ENCODE measurements around the gene CEACAM16. TPM values are rescaled to one million over a fixed set of nuclear protein-coding genes. Genes with fewer than 3 reads are reported as not detected.

The CEACAM16 gene, protein sequence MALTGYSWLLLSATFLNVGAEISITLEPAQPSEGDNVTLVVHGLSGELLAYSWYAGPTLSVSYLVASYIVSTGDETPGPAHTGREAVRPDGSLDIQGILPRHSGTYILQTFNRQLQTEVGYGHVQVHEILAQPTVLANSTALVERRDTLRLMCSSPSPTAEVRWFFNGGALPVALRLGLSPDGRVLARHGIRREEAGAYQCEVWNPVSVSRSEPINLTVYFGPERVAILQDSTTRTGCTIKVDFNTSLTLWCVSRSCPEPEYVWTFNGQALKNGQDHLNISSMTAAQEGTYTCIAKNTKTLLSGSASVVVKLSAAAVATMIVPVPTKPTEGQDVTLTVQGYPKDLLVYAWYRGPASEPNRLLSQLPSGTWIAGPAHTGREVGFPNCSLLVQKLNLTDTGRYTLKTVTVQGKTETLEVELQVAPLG
- polyA plus RNA-seq (2011; rRNA removed) = not detected in 2 replicates
- not detected in 2 replicates for polyA minus RNA-seq (2011; rRNA and poly(A)+ RNA removed)

DNA sequence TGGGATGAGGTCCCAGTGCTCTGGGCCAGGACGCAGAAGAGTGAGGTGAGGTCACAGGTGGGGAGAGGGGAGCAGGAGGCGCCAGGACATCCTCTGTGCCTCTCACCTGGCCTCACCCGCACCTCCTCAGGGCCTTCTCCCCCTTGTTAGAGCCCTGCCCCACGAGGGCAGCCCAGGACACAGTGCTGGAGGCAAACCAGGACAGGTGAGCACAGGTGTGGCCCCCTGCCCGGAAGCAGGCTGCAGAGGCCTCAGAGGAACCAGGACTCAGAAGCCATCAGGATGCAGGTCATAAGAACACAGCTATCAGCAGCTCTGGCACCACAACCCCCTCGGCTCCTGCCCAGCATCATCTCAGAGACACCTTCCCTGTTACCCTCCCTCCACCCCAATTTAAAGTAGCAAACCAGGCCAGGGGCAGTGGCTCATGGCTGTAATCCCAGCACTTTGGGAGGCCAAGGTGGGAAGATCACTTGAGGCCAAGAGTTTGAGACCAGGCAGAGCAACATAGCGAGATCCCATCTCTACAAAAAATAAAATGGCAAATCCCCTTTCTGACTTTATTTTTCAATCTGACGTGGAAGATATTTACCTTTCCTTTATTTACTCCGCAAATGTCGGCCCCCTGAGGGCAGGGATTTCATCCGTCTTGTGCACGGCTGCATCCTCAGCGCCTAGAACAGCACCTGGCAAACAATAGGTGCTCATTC lies at the start of gene CEACAM16:
Gene CEACAM16 (plus strand): TSS at position 660 of the 710 bp plus-strand sequence. CDS start 2,306 bp downstream, outside the sequence.
- POLR2A ChIA-PET = no interaction called here
- CTCF ChIA-PET = no interaction called here
- Histone ChIP-seq H3K27ac (ENCODE audit: low read depth, low read length) (no peak within 1 kb of the TSS), H3K4me3 (ENCODE audit: low read depth, low read length) (no peak within 1 kb of the TSS), H3K27me3 (ENCODE audit: control insufficient read depth, insufficient read depth, low read length) (no peaks in the 10 kb centered on the region), H3K9me3 (ENCODE audit: control insufficient read depth, insufficient read depth, low read length) (no peaks in the 10 kb centered on the region; the same call in 1 of the 2 replicates)
- TF ChIP-seq, protein P1, sequence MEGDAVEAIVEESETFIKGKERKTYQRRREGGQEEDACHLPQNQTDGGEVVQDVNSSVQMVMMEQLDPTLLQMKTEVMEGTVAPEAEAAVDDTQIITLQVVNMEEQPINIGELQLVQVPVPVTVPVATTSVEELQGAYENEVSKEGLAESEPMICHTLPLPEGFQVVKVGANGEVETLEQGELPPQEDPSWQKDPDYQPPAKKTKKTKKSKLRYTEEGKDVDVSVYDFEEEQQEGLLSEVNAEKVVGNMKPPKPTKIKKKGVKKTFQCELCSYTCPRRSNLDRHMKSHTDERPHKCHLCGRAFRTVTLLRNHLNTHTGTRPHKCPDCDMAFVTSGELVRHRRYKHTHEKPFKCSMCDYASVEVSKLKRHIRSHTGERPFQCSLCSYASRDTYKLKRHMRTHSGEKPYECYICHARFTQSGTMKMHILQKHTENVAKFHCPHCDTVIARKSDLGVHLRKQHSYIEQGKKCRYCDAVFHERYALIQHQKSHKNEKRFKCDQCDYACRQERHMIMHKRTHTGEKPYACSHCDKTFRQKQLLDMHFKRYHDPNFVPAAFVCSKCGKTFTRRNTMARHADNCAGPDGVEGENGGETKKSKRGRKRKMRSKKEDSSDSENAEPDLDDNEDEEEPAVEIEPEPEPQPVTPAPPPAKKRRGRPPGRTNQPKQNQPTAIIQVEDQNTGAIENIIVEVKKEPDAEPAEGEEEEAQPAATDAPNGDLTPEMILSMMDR (IDR thresholded peaks at IDR 0.05; ENCODE audit: low read depth, low read length) = no peak
- no peak for DNase-seq (ENCODE audit: low read depth, low spot score)

DNA sequence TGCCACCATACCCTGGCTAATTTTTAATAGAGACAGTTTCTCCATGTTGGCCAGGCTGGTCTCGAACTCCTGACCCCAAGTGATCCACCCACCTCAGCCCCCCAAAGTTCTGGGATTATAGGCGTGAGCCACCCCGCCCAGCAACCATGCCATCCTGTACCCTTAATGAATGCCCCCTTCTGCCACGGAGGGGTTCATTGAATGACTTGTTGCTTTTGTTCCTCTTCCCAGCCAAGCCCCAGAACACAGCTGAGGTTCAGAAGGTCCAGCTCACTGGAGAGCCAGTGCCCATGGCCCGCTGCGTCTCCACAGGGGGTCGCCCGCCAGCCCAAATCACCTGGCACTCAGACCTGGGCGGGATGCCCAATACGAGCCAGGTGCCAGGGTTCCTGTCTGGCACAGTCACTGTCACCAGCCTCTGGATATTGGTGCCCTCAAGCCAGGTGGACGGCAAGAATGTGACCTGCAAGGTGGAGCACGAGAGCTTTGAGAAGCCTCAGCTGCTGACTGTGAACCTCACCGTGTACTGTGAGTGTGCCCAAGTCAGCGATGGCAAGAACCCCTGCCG lies 49.3 kb upstream of the CEACAM16 start:
- TF ChIP-seq, protein P1 (IDR thresholded peaks at IDR 0.05; ENCODE audit: low read depth, low read length) = no peak
- CTCF ChIA-PET = interaction anchor here (0.5 to 3.2 kb wide), 2 partner anchors 79 kb away, joined by 5 to 15 read pairs; no protein-coding TSS in a partner anchor
- POLR2A ChIA-PET = interaction anchor here (0.6 to 2.2 kb wide), 4 partner anchors 23 to 121 kb away, joined by 3 to 7 read pairs (median 4); no protein-coding TSS in a partner anchor
- H3K27ac ChIP-seq (ENCODE audit: low read depth, low read length) = no peak overlapping the region
- no peak overlapping the region for H3K4me3 ChIP-seq (ENCODE audit: low read depth, low read length)
- H3K27me3 ChIP-seq (ENCODE audit: control insufficient read depth, insufficient read depth, low read length) = no peaks in the 10 kb centered on the region
- DNase-seq (ENCODE audit: low read depth, low spot score) = no peak
- H3K9me3 ChIP-seq (ENCODE audit: control insufficient read depth, insufficient read depth, low read length) = no peaks in the 10 kb centered on the region; the same call in 1 of the 2 replicates

DNA sequence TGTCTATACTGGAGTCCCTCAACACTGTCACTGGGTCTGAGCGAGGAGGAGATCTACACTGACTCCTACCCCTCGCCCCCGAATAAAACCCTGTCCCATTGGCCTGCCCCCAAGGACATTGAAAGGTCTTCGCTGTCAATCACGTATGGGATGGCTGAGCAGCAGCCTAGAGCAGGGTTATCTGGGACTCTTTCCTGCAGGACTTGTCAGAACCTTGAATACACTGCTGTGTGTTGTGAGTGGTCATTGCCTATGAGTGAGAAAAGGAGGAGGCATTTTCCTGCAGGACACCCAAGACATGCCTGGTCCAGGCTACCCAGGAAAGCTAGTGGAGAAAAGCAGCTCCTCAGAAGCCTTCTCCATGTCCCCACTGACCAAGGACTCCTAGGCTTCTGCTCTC lies 45.6 kb upstream of the CEACAM16 start:
- ChIA-PET CTCF (interaction anchor here (0.9 to 7.3 kb wide), 3 partner anchors 9 to 82 kb away, joined by 4 to 95 read pairs (median 5); no protein-coding TSS in a partner anchor), POLR2A (no interaction called here)
- no peaks in the 10 kb centered on the region for H3K27me3 ChIP-seq (ENCODE audit: control insufficient read depth, insufficient read depth, low read length)
- H3K4me3 ChIP-seq (ENCODE audit: low read depth, low read length) = no peak overlapping the region
- H3K27ac ChIP-seq (ENCODE audit: low read depth, low read length) = no peak overlapping the region
- TF ChIP-seq, protein P1 (IDR thresholded peaks at IDR 0.05; ENCODE audit: low read depth, low read length) = no peak
- no peaks in the 10 kb centered on the region for H3K9me3 ChIP-seq (ENCODE audit: control insufficient read depth, insufficient read depth, low read length)
- DNase-seq (ENCODE audit: low read depth, low spot score) = no peak

GRCh38 chr19:44653977-44654774 lies 44.8 kb upstream of the CEACAM16 start:
- CTCF ChIA-PET = interaction anchor here (0.7 to 7.3 kb wide), 14 partner anchors 9 to 192 kb away, joined by 3 to 95 read pairs (median 3); partner anchors contain the start of genes NECTIN2 and PVR
- POLR2A ChIA-PET = no interaction called here
- TF ChIP-seq, protein P1 (IDR thresholded peaks at IDR 0.05; ENCODE audit: low read depth, low read length) = peak; percentile 56
- no peaks in the 10 kb centered on the region for H3K9me3 ChIP-seq (ENCODE audit: control insufficient read depth, insufficient read depth, low read length)
- peak overlapping the region; percentile 11 for H3K27ac ChIP-seq (ENCODE audit: low read depth, low read length)
- H3K4me3 ChIP-seq (ENCODE audit: low read depth, low read length) = no peak overlapping the region
- no peak for DNase-seq (ENCODE audit: low read depth, low spot score)
- no peaks in the 10 kb centered on the region for H3K27me3 ChIP-seq (ENCODE audit: control insufficient read depth, insufficient read depth, low read length)
